Loucy (cell line): ENCODE results near the gene FGF19.

Source experiments
- CTCF ChIP-seq: fragments of 200-600 bp; sonication (generic); conservative IDR thresholded peaks from 2 replicates; pipeline ENCODE4 v1.5.1; 2014; ENCODE audit warnings: mild to moderate bottlenecking, antibody characterized with exemption, low read length
- EZH2phosphoT487 ChIP-seq: fragments of 200-600 bp; IDR thresholded peaks from 2 replicates; pipeline ENCODE4 v1.6.1; 2018; ENCODE audit warnings: antibody characterized with exemption, mild to moderate bottlenecking, moderate library complexity, borderline replicate concordance

DNA sequence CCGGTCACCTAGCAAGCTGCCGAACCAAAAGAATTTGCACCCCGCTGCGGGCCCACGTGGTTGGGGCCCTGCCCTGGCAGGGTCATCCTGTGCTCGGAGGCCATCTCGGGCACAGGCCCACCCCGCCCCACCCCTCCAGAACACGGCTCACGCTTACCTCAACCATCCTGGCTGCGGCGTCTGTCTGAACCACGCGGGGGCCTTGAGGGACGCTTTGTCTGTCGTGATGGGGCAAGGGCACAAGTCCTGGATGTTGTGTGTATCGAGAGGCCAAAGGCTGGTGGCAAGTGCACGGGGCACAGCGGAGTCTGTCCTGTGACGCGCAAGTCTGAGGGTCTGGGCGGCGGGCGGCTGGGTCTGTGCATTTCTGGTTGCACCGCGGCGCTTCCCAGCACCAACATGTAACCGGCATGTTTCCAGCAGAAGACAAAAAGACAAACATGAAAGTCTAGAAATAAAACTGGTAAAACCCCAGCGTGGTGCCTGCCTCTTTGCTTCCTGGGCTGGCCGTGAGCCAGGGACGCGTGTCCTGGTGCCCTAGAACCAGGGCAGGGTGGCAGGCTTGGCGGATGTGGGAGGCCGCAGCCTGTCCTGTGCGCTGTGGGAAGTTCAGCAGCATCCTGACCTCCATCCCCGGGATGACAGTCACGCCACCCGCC lies 49.7 kb downstream of the FGF19 start:
- TF ChIP-seq CTCF (no peak), EZH2phosphoT487 (no peak)
